OCI-LY3 (cell line): Measurements from ENCODE around the gene RETREG1.

Source experiments
- EZH2phosphoT487 ChIP-seq: fragments of 200-600 bp; shearing (Covaris generic); IDR thresholded peaks from 2 replicates; pipeline ENCODE4 v1.6.1; 2018; ENCODE audit warnings: antibody characterized with exemption, mixed run types, low read depth
- TF ChIP-seq, protein P1 (sequence below): fragments of 200-600, 300-600 bp; sonication (generic); IDR thresholded peaks from 2 replicates; pipeline ENCODE4 v1.5.1; 2014; ENCODE audit warnings: antibody characterized with exemption, low read length, low read depth

DNA sequence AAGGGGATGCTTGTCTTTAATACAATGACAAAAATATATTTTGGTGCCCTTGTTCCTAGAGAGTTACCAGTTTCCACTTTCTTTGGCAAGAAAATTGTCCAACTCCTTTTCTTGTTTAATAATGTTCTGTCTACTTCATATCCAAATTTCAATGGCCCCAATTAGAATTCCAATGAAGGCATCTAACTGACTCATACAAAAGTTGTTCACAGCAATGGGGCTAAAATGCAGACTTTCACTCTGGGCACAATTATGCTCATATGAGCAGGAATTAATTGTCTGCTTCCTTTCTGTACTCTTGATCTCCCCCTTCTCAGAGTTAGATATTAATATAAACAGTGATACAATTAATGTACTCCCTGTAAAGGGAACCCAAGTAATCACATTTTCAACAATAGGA lies 109.1 kb downstream of the RETREG1 start:
- TF ChIP-seq, protein P1, sequence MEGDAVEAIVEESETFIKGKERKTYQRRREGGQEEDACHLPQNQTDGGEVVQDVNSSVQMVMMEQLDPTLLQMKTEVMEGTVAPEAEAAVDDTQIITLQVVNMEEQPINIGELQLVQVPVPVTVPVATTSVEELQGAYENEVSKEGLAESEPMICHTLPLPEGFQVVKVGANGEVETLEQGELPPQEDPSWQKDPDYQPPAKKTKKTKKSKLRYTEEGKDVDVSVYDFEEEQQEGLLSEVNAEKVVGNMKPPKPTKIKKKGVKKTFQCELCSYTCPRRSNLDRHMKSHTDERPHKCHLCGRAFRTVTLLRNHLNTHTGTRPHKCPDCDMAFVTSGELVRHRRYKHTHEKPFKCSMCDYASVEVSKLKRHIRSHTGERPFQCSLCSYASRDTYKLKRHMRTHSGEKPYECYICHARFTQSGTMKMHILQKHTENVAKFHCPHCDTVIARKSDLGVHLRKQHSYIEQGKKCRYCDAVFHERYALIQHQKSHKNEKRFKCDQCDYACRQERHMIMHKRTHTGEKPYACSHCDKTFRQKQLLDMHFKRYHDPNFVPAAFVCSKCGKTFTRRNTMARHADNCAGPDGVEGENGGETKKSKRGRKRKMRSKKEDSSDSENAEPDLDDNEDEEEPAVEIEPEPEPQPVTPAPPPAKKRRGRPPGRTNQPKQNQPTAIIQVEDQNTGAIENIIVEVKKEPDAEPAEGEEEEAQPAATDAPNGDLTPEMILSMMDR = no peak
- TF ChIP-seq EZH2phosphoT487 = no peak
